ENCODE data around the gene SLCO3A1. TPM values are rescaled to one million over a fixed set of nuclear protein-coding genes. Genes with fewer than 3 reads are reported as not detected.

Gene SLCO3A1
- total RNA-seq, 1 donor from 2014 or later: 2.7 TPM

DNA sequence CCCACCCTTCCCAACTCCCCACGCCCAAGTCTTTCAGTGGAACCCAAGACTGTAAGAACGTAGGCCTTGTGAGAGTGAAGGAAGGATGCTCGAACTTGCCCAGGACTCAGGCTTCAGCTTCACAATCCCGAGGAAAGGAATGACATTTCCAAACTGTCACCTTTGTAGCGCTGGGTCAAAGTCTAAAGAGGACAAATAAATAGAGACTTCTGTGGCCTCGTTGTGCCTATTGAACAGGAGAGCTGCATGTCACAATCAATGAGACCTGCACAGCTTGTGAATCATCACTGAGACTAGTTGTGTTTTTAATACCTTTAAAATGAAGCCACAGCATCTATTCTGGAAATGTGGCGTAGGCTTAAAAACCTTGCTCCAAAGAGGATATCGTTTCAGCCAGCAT is 317.4 kb downstream of the SLCO3A1 start:
- DNase-seq (ENCODE audit: low read depth): no peak
- TF ChIP-seq, protein P1, sequence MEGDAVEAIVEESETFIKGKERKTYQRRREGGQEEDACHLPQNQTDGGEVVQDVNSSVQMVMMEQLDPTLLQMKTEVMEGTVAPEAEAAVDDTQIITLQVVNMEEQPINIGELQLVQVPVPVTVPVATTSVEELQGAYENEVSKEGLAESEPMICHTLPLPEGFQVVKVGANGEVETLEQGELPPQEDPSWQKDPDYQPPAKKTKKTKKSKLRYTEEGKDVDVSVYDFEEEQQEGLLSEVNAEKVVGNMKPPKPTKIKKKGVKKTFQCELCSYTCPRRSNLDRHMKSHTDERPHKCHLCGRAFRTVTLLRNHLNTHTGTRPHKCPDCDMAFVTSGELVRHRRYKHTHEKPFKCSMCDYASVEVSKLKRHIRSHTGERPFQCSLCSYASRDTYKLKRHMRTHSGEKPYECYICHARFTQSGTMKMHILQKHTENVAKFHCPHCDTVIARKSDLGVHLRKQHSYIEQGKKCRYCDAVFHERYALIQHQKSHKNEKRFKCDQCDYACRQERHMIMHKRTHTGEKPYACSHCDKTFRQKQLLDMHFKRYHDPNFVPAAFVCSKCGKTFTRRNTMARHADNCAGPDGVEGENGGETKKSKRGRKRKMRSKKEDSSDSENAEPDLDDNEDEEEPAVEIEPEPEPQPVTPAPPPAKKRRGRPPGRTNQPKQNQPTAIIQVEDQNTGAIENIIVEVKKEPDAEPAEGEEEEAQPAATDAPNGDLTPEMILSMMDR (conservative IDR thresholded peaks at IDR 0.05; ENCODE audit: low read depth, low read length): no peak
- no peak overlapping the region for H3K4me3 ChIP-seq (ENCODE audit: low read depth, low read length)

GRCh38 chr15:92178911-92179310 is 325.4 kb downstream of the SLCO3A1 start:
- TF ChIP-seq, protein P1 (conservative IDR thresholded peaks at IDR 0.05; ENCODE audit: low read depth, low read length): no peak
- DNase-seq (ENCODE audit: low read depth): no peak

GRCh38 chr15:92184142-92184541 is 330.6 kb downstream of the SLCO3A1 start:
- TF ChIP-seq, protein P1 (conservative IDR thresholded peaks at IDR 0.05; ENCODE audit: low read depth, low read length): no peak
- no peak overlapping the region for H3K4me3 ChIP-seq (ENCODE audit: low read depth, low read length)
- no peak for DNase-seq (ENCODE audit: low read depth)

More at GRCh38 chr15:92178911-92179310, 325.4 kb downstream of the SLCO3A1 start:
- no peak overlapping the region for H3K4me3 ChIP-seq (ENCODE audit: low read depth, low read length)

GRCh38 chr15:92184679-92185230 is 331.2 kb downstream of the SLCO3A1 start:
- TF ChIP-seq, protein P1 (conservative IDR thresholded peaks at IDR 0.05; ENCODE audit: low read depth, low read length): no peak

GRCh38 chr15:92187975-92188374 is 334.5 kb downstream of the SLCO3A1 start:
- TF ChIP-seq, protein P1 (conservative IDR thresholded peaks at IDR 0.05; ENCODE audit: low read depth, low read length): no peak

More at GRCh38 chr15:92184679-92185230, 331.2 kb downstream of the SLCO3A1 start:
- H3K4me3 ChIP-seq (ENCODE audit: low read depth, low read length): no peak overlapping the region
- DNase-seq (ENCODE audit: low read depth): no peak

GRCh38 chr15:92189166-92189565 is 335.7 kb downstream of the SLCO3A1 start:
- TF ChIP-seq, protein P1 (conservative IDR thresholded peaks at IDR 0.05; ENCODE audit: low read depth, low read length): no peak
- no peak for DNase-seq (ENCODE audit: low read depth)

More at GRCh38 chr15:92187975-92188374, 334.5 kb downstream of the SLCO3A1 start:
- no peak for DNase-seq (ENCODE audit: low read depth)
- H3K4me3 ChIP-seq (ENCODE audit: low read depth, low read length): no peak overlapping the region

DNA sequence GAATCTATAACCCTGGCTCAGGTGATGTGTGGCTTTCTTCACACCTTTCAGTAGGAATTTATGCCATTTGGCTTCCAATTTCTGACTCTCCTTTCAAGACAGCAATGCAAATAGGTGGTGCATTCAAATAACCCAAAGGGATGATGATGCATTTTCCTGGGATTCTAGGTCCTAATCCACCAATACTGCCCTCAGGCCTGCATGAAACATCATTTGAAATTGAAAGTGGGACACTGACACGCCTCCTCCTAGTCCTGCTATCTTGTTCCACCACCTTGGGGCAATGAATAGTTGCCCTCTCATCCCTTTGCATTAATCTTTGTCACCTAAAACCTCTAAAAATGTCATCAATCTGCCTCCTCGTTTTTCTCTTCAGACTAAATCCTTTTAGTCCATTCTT is 341.7 kb downstream of the SLCO3A1 start:
- TF ChIP-seq, protein P1 (conservative IDR thresholded peaks at IDR 0.05; ENCODE audit: low read depth, low read length): no peak
- H3K4me3 ChIP-seq (ENCODE audit: low read depth, low read length): no peak overlapping the region
- DNase-seq (ENCODE audit: low read depth): no peak

More at GRCh38 chr15:92189166-92189565, 335.7 kb downstream of the SLCO3A1 start:
- H3K4me3 ChIP-seq (ENCODE audit: low read depth, low read length): no peak overlapping the region
